ENCODE results near the gene YIPF1.
"Not testable (repeated sequence)": the region's sequence is repeated elsewhere in the genome, so short reads cannot be mapped to it uniquely, and the experiment has no call there.

Gene YIPF1

GRCh38 chr1:53837646-53837923 is 52.0 kb downstream of the YIPF1 start:
- no peak for DNase-seq

GRCh38 chr1:53835491-53835890 is 54.1 kb downstream of the YIPF1 start:
- DNase-seq = no peak

DNA sequence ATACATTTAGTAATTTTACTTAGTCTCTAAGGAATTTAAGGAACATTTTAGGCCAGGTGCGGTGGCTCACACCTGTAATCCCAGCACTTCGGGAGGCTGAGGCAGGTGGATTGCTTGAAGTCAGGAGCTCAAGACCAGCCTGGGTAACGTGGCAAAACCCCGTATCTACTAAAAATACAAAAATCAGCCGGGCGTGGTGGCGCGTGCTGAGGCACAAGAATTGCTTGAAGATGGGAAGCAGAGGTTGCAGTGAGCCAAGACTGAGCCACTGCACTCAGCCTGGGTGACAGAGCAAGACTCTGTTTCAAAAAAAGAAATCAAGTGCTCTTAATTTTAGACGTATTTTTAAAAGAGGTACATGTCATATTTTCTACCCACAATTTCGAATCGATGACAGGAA is 54.8 kb downstream of the YIPF1 start:
- DNase-seq = no peak

GRCh38 chr1:53833393-53833792 is 56.2 kb downstream of the YIPF1 start:
- no peak for DNase-seq

GRCh38 chr1:53826367-53826766 is 63.2 kb downstream of the YIPF1 start:
- DNase-seq = no peak

DNA sequence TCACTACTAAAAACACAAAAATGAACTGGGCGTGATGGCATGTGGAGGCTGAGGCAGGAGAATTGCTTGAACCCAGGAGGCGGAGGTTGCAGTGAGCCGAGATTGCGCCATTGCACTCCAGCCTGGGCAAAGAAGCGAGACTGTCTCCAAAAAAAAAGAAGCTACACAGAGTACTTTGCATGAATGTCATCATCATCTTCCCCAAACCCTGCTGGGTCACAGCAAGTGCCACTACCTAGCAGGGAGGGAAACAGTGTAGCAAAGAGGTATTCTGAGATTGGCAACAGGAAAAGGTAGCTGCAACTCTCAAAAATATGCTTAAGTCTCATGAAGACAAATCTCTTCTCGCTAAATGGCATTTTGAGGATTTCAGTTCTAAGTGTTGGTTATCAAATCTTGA is 64.3 kb downstream of the YIPF1 start:
- no peak for DNase-seq

GRCh38 chr1:53822931-53823330 is 66.7 kb downstream of the YIPF1 start:
- no peak for DNase-seq

DNA sequence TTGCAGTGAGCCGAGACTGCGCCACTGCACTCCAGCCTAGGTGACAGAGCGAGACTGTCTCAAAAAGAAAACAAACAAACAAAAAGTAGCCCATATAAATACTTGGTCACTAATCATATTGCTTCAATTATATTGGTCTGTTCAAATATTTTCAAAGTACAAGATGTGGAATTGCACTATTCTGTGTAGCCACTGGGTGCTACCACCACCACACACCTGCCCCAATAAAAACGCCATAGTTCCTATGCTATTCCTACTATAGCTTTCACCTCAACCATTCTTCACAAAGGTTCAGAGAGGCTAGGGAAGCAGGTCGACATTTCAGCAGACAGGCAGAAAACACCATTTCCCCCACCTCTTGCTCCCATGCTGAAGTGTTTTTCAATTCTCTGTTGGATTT is 68.2 kb downstream of the YIPF1 start:
- DNase-seq = no peak

DNA sequence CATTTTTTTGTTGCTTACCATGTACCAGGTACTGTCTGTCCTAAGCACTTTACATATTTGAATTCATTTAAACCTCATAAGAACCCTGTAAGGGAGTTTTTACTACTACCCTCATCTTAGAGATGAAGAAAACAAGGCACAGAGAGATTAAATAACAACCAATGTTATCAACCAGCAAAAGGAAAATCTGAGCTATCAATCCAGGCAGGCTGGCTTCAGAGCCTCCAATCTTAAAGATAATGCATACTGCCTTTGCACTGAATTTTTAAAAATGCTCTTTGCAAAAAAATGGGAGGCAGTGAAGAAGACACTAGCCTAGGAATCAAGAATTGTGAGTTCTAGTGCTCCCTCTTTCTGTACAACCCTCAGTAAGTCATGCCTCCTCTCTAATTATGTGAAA is 70.2 kb downstream of the YIPF1 start:
- DNase-seq = no peak

- DNase-seq = not testable (repeated sequence)
These were observed 73.0 kb downstream of the YIPF1 start for GRCh38 chr1:53816584-53816983.

DNA sequence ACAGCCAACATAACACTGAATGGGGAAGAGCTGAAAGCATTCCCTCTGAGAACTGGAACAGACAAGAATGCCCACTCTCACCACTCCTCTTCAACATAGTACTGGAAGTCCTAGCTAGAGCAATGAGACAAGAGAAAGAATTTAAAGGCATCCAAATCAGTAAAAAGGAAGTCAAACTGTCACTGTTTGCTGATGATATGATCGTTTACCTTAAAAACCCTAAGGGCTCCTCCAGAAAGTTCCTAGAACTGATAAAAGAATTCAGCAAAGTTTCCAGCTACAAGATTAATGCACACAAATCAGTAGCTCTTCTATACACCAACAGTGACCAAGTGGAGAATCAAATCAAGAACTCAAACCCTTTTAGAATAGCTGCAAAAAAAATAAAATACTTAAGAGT is 74.1 kb downstream of the YIPF1 start:
- not testable (repeated sequence) for DNase-seq

DNA sequence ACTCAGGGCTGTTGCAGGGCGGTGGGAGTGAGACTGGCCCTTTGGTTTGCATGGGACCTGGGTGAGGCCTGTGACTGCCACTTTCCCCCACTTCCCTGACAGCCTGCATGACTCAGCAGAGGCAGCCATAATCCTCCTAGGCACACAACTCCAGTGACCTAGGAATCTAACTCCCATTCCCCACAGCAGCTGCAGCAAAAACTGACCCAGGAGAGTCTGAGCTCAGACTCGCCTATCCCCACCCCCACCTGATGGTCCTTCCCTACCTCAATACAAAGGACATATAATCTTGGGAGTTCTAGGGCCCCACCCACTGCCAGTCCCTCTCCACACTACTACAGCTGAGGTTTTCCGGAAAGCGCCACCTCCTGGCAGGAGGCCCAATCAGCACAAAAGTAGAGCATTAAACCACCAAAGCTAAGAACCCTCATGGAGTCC is 78.2 kb downstream of the YIPF1 start:
- no peak for DNase-seq

DNA sequence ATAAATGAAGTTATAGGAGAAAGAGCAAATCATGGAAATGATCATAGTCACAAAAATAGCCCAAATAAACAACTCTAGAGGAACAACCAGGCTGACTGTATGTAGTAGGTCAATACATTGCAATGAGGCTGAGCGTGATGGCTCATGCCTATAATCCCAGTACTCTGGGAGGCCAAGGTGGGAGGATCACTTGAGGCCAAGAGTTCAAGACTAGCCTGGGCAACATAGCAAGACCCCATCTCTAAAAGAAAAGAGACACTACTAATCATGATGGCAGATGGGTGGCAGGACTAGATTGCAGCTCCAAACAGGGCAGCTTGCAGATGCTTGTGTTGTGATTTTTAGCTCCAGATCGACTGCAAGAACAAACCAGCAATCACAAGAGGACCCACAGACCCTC is 79.1 kb downstream of the YIPF1 start:
- no peak for DNase-seq

- DNase-seq = no peak
These were observed 79.6 kb downstream of the YIPF1 start for GRCh38 chr1:53810007-53810406.

GRCh38 chr1:53807916-53808315 is 81.7 kb downstream of the YIPF1 start:
- no peak for DNase-seq

DNA sequence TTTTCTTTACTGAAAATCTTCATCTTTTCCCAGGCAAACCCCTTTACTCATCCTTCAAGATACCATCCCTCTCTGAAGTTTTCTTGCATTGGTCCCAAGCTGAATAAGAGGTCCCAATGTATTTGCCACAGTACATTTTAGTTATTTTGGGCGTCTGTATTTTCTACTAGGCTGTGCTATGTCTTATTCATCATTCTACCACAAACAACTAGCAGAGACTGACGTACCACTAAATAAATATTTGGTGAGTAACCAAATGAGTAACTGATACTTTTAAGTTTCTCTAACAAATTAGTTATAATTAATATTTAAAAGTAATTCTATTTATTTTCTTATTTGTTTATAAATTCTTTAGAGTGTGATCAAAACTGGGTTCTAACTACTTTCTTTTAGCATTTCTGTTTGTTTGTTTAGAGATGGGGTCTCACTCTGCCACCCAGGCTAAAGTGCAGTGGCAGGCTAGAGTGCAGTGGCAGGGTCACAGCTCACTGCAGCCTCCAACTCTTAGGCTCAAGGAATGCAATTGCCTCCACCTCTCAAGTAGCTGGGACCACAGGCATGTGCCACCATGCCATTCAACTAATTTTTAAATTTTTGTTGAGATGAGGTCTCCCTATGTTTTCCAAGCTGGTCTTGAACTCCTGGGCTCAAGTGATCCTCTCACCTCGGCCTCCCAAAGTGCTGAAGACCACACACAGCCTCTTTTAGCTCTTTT is 84.6 kb downstream of the YIPF1 start:
- DNase-seq = no peak

DNA sequence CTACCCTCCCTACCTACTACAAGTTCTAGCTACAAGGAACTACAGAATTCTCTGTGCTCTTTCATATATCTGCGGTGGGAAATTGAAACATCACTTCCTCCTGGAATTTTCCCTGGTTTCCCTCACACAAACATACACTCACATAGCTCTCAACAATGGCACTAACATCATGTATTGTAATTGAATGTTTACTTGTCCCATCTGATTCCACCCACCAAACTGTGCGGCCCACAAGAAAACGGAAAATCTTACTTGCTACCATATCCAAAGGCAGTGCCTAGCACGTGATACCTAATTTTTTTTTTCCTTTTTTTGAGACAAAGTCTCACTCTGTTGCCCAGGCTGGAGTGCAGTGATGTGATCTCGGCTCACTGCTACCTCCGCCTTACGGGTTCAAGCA is 85.4 kb downstream of the YIPF1 start:
- DNase-seq = no peak
